Urinary bladder (tissue), 4 donors: ENCODE results near the gene PRKG1. TPM values are rescaled to one million over a fixed set of nuclear protein-coding genes. Genes with fewer than 3 reads are reported as not detected.

Source experiments
- DNase-seq: peaks from one replicate; pipeline ENCODE4 v3.0.0-alpha.2; 2015; ENCODE audit errors: extremely low spot score
- H3K27ac ChIP-seq: one replicate; pipeline ENCODE4 v1.5.1; 2013; ENCODE audit warnings: low read depth, mild to moderate bottlenecking, moderate library complexity
- H3K36me3 ChIP-seq: one replicate; pipeline ENCODE4 v1.6.1; 2013; ENCODE audit warnings: mild to moderate bottlenecking, moderate library complexity; ENCODE audit not compliant: insufficient read depth
- H3K4me1 ChIP-seq: one replicate; pipeline ENCODE4 v1.6.1; 2013; ENCODE audit warnings: mild to moderate bottlenecking, moderate library complexity; ENCODE audit not compliant: insufficient read depth
- H3K4me3 ChIP-seq: one replicate; pipeline ENCODE4 v1.5.1; 2013; ENCODE audit warnings: low read depth, low read length
- WGBS: extraction: QIAGEN DNeasy Blood & Tissue Kit; methylation state at CpG from one replicate; pipeline ENCODE4 v1.1.7; 2013; 5-methylcytosine and 5-hydroxymethylcytosine counted together
- polyA plus RNA-seq: library from polyadenylated mRNA; stranded (reverse); fragments of 200-250 nt; gene quantifications from one replicate; pipeline ENCODE4 v1.2.3, GENCODE V29; 2013
- total RNA-seq: library from RNA; depleted of rRNA; stranded (reverse); fragments of >200 nt; gene quantifications from one replicate; pipeline ENCODE4 v1.2.3, GENCODE V29; 2014
- donor health status: healthy with polysubstance abuse.
- donor health status: healthy.

Gene PRKG1
- total and polyA plus RNA-seq, 2 donors = 17.1 to 126 TPM

GRCh38 chr10:51846856-51847506 lies 772.7 kb downstream of the PRKG1 start:
- Histone ChIP-seq H3K4me3 (no peak overlapping the region), H3K4me1 (no peaks in the 10 kb centered on the region), H3K27ac (no peak overlapping the region), H3K36me3 (peaks cover 2% of the 10 kb centered on the region)
- DNase-seq = no peak
- 91% methylated on average over 2 of the region's 2 CpGs for WGBS

- H3K27ac ChIP-seq = no peak overlapping the region
- no peak overlapping the region for H3K4me3 ChIP-seq
- H3K4me1 ChIP-seq = no peaks in the 10 kb centered on the region
- H3K36me3 ChIP-seq = no peaks in the 10 kb centered on the region
- DNase-seq = no peak
These were observed 778.0 kb downstream of the PRKG1 start for GRCh38 chr10:51852297-51852696.

- 86% methylated on average over 4 of the region's 4 CpGs for WGBS
- H3K36me3 ChIP-seq = no peaks in the 10 kb centered on the region
- no peaks in the 10 kb centered on the region for H3K4me1 ChIP-seq
- no peak for DNase-seq
- H3K4me3 ChIP-seq = no peak overlapping the region
- H3K27ac ChIP-seq = no peak overlapping the region
These were observed 783.0 kb downstream of the PRKG1 start for GRCh38 chr10:51857305-51857704.

GRCh38 chr10:51860257-51860656 lies 786.0 kb downstream of the PRKG1 start:
- DNase-seq = no peak
- H3K4me1 ChIP-seq = no peaks in the 10 kb centered on the region
- WGBS = 57% methylated on average over 4 of the region's 4 CpGs
- H3K27ac ChIP-seq = no peak overlapping the region
- no peaks in the 10 kb centered on the region for H3K36me3 ChIP-seq
- H3K4me3 ChIP-seq = no peak overlapping the region

- H3K27ac ChIP-seq = no peak overlapping the region
- no peaks in the 10 kb centered on the region for H3K4me1 ChIP-seq
- H3K36me3 ChIP-seq = no peaks in the 10 kb centered on the region
- no peak overlapping the region for H3K4me3 ChIP-seq
- no peak for DNase-seq
- WGBS = 85% methylated on average over 1 of the region's 1 CpG
These were observed 786.8 kb downstream of the PRKG1 start for GRCh38 chr10:51861051-51861450.

- WGBS = 92% methylated on average over 4 of the region's 4 CpGs
- no peaks in the 10 kb centered on the region for H3K36me3 ChIP-seq
- no peak for DNase-seq
- no peak overlapping the region for H3K27ac ChIP-seq
- H3K4me3 ChIP-seq = no peak overlapping the region
- no peaks in the 10 kb centered on the region for H3K4me1 ChIP-seq
These were observed 787.4 kb downstream of the PRKG1 start for GRCh38 chr10:51861731-51862130.

- H3K4me3 ChIP-seq = no peak overlapping the region
- DNase-seq = no peak
- WGBS = 96% methylated on average over 3 of the region's 3 CpGs
- no peak overlapping the region for H3K27ac ChIP-seq
- H3K36me3 ChIP-seq = no peaks in the 10 kb centered on the region
- no peaks in the 10 kb centered on the region for H3K4me1 ChIP-seq
These were observed 787.9 kb downstream of the PRKG1 start for GRCh38 chr10:51862149-51862548.

GRCh38 chr10:51867956-51868355 lies 793.7 kb downstream of the PRKG1 start:
- Histone ChIP-seq H3K4me3 (no peak overlapping the region), H3K36me3 (no peaks in the 10 kb centered on the region), H3K27ac (no peak overlapping the region), H3K4me1 (no peaks in the 10 kb centered on the region)
- no peak for DNase-seq
- WGBS = 80% methylated on average over 4 of the region's 4 CpGs

GRCh38 chr10:51874131-51874530 lies 799.8 kb downstream of the PRKG1 start:
- 94% methylated on average over 3 of the region's 3 CpGs for WGBS
- DNase-seq = no peak
- Histone ChIP-seq H3K4me1 (no peaks in the 10 kb centered on the region), H3K4me3 (no peak overlapping the region), H3K36me3 (no peaks in the 10 kb centered on the region), H3K27ac (no peak overlapping the region)

GRCh38 chr10:51875610-51876009 lies 801.3 kb downstream of the PRKG1 start:
- Histone ChIP-seq H3K36me3 (no peaks in the 10 kb centered on the region), H3K27ac (no peak overlapping the region), H3K4me3 (no peak overlapping the region), H3K4me1 (no peaks in the 10 kb centered on the region)
- no peak for DNase-seq
- 76% methylated on average over 5 of the region's 5 CpGs for WGBS

GRCh38 chr10:51876503-51876902 lies 802.2 kb downstream of the PRKG1 start:
- no peak for DNase-seq
- Histone ChIP-seq H3K27ac (no peak overlapping the region), H3K4me1 (no peaks in the 10 kb centered on the region), H3K4me3 (no peak overlapping the region), H3K36me3 (no peaks in the 10 kb centered on the region)
- WGBS = 63% methylated on average over 4 of the region's 4 CpGs

- Histone ChIP-seq H3K36me3 (no peaks in the 10 kb centered on the region), H3K4me3 (no peak overlapping the region), H3K27ac (no peak overlapping the region), H3K4me1 (no peaks in the 10 kb centered on the region)
- DNase-seq = no peak
- WGBS = 89% methylated on average over 2 of the region's 2 CpGs
These were observed 802.7 kb downstream of the PRKG1 start for GRCh38 chr10:51876979-51877378.

- WGBS = 92% methylated on average over 1 of the region's 1 CpG
- H3K36me3 ChIP-seq = no peaks in the 10 kb centered on the region
- no peak for DNase-seq
- H3K4me1 ChIP-seq = no peaks in the 10 kb centered on the region
- no peak overlapping the region for H3K4me3 ChIP-seq
- H3K27ac ChIP-seq = no peak overlapping the region
These were observed 803.3 kb downstream of the PRKG1 start for GRCh38 chr10:51877636-51878035.

- no peak overlapping the region for H3K27ac ChIP-seq
- H3K4me3 ChIP-seq = no peak overlapping the region
- H3K36me3 ChIP-seq = no peaks in the 10 kb centered on the region
- H3K4me1 ChIP-seq = no peaks in the 10 kb centered on the region
- no peak for DNase-seq
These were observed 804.4 kb downstream of the PRKG1 start for GRCh38 chr10:51878695-51879094.

GRCh38 chr10:51879238-51879637 lies 805.0 kb downstream of the PRKG1 start:
- Histone ChIP-seq H3K4me3 (no peak overlapping the region), H3K36me3 (no peaks in the 10 kb centered on the region), H3K4me1 (no peaks in the 10 kb centered on the region), H3K27ac (no peak overlapping the region)
- WGBS = 11% methylated on average over 1 of the region's 1 CpG
- DNase-seq = no peak
